ENCODE results near the gene DHX35. TPM values are rescaled to one million over a fixed set of nuclear protein-coding genes. Genes with fewer than 3 reads are reported as not detected.

The DHX35 gene
- total RNA-seq, 1 donor from 2014 or later = 15.8 TPM

- no peaks in the 10 kb centered on the region for H3K4me1 ChIP-seq
- no peak overlapping the region for H3K27ac ChIP-seq (replicated peaks)
- DNase-seq = no peak
- intact Hi-C loops (cut with micrococcal nuclease) = no loop called here
- H3K9me3 ChIP-seq (replicated peaks) = peaks cover 10% of the 10 kb centered on the region
- no peaks in the 10 kb centered on the region for H3K36me3 ChIP-seq
- peaks cover 25% of the 10 kb centered on the region for H3K27me3 ChIP-seq (ENCODE audit: low read depth)
- TF ChIP-seq CTCF (IDR thresholded peaks at IDR 0.05; ENCODE audit: borderline replicate concordance) = no peak
- H3K4me3 ChIP-seq = no peak overlapping the region
Measured at GRCh38 chr20:39089029-39089428, 126.9 kb downstream of the DHX35 start.

Other genes starting within 250 kb of the DHX35 start
- not detected for gene SLC32A1, start 237.9 kb upstream of the DHX35 start, total RNA-seq
- gene ACTR5, start 213.9 kb upstream of the DHX35 start, total RNA-seq = 3.1 TPM
- gene PPP1R16B, start 156.6 kb upstream of the DHX35 start, total RNA-seq = 6.3 TPM
- gene FAM83D, start 35.9 kb upstream of the DHX35 start, total RNA-seq = 0.77 TPM